HepG2 (cell line): ENCODE results near the gene HLF. TPM values are rescaled to one million over a fixed set of nuclear protein-coding genes. Genes with fewer than 3 reads are reported as not detected.

Experiments
- ARNT2 ChIP-seq: sonication (generic); formaldehyde crosslinking; IDR thresholded peaks from 2 replicates; pipeline ENCODE4 v1.8.0; 2022; ENCODE audit warnings: mild to moderate bottlenecking, low read depth, missing genetic modification reagents, moderate library complexity
- DNMT3B ChIP-seq: conservative IDR thresholded peaks from 2 replicates; pipeline ENCODE4 v1.6.1; 2016; ENCODE audit warnings: missing biosample characterization, control low read depth
- E2F1 ChIP-seq: sonication (generic); formaldehyde crosslinking; IDR thresholded peaks from 2 replicates; pipeline ENCODE4 v1.5.0; 2020; ENCODE audit warnings: missing genetic modification reagents
- FOXK1 ChIP-seq: sonication (generic); formaldehyde crosslinking; IDR thresholded peaks from 2 replicates; pipeline ENCODE4 v1.4.0; 2020; ENCODE audit warnings: low read depth, missing genetic modification reagents, borderline replicate concordance
- MIXL1 ChIP-seq: IDR thresholded peaks from 2 replicates; pipeline ENCODE4 v1.6.1; 2016
- MTF1 ChIP-seq: sonication (generic); formaldehyde crosslinking; IDR thresholded peaks from 2 replicates; pipeline ENCODE4 v1.5.0; 2020; ENCODE audit warnings: missing genetic modification reagents
- PHF8 ChIP-seq: sonication (generic); formaldehyde crosslinking; IDR thresholded peaks from 2 replicates; pipeline ENCODE4 v1.5.0; 2020; ENCODE audit warnings: missing genetic modification reagents
- RCOR2 ChIP-seq: IDR thresholded peaks from 2 replicates; pipeline ENCODE4 v1.6.1; 2016; ENCODE audit warnings: missing biosample characterization, missing genetic modification reagents
- RFX1 ChIP-seq: fragments of 450-650 bp; IDR thresholded peaks from 2 replicates; pipeline ENCODE4 v1.6.1; 2017
- SNAPC4 ChIP-seq: sonication (generic); formaldehyde crosslinking; IDR thresholded peaks from 2 replicates; pipeline ENCODE4 v1.4.0; 2020; ENCODE audit warnings: mild to moderate bottlenecking, missing genetic modification reagents
- ZBTB44 ChIP-seq: sonication (generic); formaldehyde crosslinking; IDR thresholded peaks from 2 replicates; pipeline ENCODE4 v1.4.0; 2020; ENCODE audit warnings: missing genetic modification reagents
- ZNF652 ChIP-seq: IDR thresholded peaks from 2 replicates; pipeline ENCODE4 v1.6.1; 2016; ENCODE audit warnings: low read depth, borderline replicate concordance
- ZNF879 ChIP-seq: sonication (generic); formaldehyde crosslinking; IDR thresholded peaks from 2 replicates; pipeline ENCODE4 v1.8.1; 2023; ENCODE audit warnings: missing genetic modification reagents
- polyA plus RNA-seq, 8 experiments: library from polyadenylated mRNA; depleted of rRNA in 3 of 8; stranded (reverse) in 7 of 8; unstranded in 1 of 8; fragments of >200 nt; fragmentation: Illumina TruSeq in 4 of 8; extraction: Trizol in 4 of 8; gene quantifications; 2 replicates each; pipeline versions ENCODE4 v1.2.1 to v1.2.3, GENCODE V29; 2011 to 2016; ENCODE audit warnings: low read depth in 4 of 8, missing spikeins in 1 of 8, mixed read lengths in 1 of 8; ENCODE audit not compliant: insufficient read depth in 1 of 8
- total RNA-seq, 5 experiments: library from RNA; depleted of rRNA; stranded (reverse); fragments of >200 nt; fragmentation: Illumina TruSeq; extraction: Trizol; gene quantifications; 2 replicates each; pipeline ENCODE4 v1.2.3, GENCODE V29; 2016; ENCODE audit warnings: low read depth in 1 of 5
- TF ChIP-seq, protein P1 (sequence below): sonication (generic); formaldehyde crosslinking; IDR thresholded peaks from 2 replicates; pipeline ENCODE4 v1.8.1; 2022; ENCODE audit warnings: mild to moderate bottlenecking, missing genetic modification reagents
- TF ChIP-seq, protein P2 (sequence below): sonication (generic); formaldehyde crosslinking; IDR thresholded peaks from 2 replicates; pipeline ENCODE4 v1.4.0; 2020; ENCODE audit warnings: missing genetic modification reagents, borderline replicate concordance

Gene HLF
- total and polyA plus RNA-seq, 2 of the 13 experiments (the other 11 are each of a cell fraction or from before 2014, with no cell fraction given): 202 to 346 TPM

GRCh38 chr17:55268649-55269480 lies 4.1 kb downstream of the HLF start (continued):
- TF ChIP-seq ZNF879 (CRISPR knock-in tag) (no peak), ARNT2 (CRISPR knock-in tag) (no peak; the same call in 1 of the 2 replicates), ZNF652 (CRISPR knock-in tag) (no peak), E2F1 (CRISPR knock-in tag) (no peak), MTF1 (CRISPR knock-in tag) (no peak), DNMT3B (CRISPR knock-in tag) (0 out of 2 replicates have a peak, but pooled peaks have one; percentile 40), SNAPC4 (CRISPR knock-in tag) (no peak), RCOR2 (no peak), RFX1 (no peak), MIXL1 (no peak; the same call in 1 of the 2 replicates), ZBTB44 (CRISPR knock-in tag) (no peak), PHF8 (CRISPR knock-in tag) (peak; percentile 61), FOXK1 (CRISPR knock-in tag) (no peak)
- TF ChIP-seq, protein P1, sequence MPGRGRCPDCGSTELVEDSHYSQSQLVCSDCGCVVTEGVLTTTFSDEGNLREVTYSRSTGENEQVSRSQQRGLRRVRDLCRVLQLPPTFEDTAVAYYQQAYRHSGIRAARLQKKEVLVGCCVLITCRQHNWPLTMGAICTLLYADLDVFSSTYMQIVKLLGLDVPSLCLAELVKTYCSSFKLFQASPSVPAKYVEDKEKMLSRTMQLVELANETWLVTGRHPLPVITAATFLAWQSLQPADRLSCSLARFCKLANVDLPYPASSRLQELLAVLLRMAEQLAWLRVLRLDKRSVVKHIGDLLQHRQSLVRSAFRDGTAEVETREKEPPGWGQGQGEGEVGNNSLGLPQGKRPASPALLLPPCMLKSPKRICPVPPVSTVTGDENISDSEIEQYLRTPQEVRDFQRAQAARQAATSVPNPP (CRISPR knock-in tag): no peak
- TF ChIP-seq, protein P2, sequence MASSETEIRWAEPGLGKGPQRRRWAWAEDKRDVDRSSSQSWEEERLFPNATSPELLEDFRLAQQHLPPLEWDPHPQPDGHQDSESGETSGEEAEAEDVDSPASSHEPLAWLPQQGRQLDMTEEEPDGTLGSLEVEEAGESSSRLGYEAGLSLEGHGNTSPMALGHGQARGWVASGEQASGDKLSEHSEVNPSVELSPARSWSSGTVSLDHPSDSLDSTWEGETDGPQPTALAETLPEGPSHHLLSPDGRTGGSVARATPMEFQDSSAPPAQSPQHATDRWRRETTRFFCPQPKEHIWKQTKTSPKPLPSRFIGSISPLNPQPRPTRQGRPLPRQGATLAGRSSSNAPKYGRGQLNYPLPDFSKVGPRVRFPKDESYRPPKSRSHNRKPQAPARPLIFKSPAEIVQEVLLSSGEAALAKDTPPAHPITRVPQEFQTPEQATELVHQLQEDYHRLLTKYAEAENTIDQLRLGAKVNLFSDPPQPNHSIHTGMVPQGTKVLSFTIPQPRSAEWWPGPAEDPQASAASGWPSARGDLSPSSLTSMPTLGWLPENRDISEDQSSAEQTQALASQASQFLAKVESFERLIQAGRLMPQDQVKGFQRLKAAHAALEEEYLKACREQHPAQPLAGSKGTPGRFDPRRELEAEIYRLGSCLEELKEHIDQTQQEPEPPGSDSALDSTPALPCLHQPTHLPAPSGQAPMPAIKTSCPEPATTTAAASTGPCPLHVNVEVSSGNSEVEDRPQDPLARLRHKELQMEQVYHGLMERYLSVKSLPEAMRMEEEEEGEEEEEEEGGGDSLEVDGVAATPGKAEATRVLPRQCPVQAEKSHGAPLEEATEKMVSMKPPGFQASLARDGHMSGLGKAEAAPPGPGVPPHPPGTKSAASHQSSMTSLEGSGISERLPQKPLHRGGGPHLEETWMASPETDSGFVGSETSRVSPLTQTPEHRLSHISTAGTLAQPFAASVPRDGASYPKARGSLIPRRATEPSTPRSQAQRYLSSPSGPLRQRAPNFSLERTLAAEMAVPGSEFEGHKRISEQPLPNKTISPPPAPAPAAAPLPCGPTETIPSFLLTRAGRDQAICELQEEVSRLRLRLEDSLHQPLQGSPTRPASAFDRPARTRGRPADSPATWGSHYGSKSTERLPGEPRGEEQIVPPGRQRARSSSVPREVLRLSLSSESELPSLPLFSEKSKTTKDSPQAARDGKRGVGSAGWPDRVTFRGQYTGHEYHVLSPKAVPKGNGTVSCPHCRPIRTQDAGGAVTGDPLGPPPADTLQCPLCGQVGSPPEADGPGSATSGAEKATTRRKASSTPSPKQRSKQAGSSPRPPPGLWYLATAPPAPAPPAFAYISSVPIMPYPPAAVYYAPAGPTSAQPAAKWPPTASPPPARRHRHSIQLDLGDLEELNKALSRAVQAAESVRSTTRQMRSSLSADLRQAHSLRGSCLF (CRISPR knock-in tag): no peak
